GM19324 (cell line): ENCODE data around the gene ZNF618.

ENCODE experiments used
- ATAC-seq: cut with Tn5 transposase; IDR thresholded peaks from one replicate; pipeline ENCODE4 v1.9.1; 2021; ENCODE audit warnings: mild to moderate bottlenecking, moderate library complexity; ENCODE audit not compliant: unreplicated experiment, low FRiP score

Gene ZNF618

GRCh38 chr9:114051706-114052105, 175.6 kb downstream of the ZNF618 start:
- no peak for ATAC-seq

- no peak for ATAC-seq
These were observed 177.3 kb downstream of the ZNF618 start for GRCh38 chr9:114053246-114054005.

- ATAC-seq: no peak
These were observed 178.1 kb downstream of the ZNF618 start for GRCh38 chr9:114054191-114054690.

GRCh38 chr9:114055061-114055460, 179.0 kb downstream of the ZNF618 start:
- ATAC-seq: no peak

GRCh38 chr9:114055894-114056293, 179.8 kb downstream of the ZNF618 start:
- ATAC-seq: no peak

- ATAC-seq: no peak
These were observed 180.4 kb downstream of the ZNF618 start for GRCh38 chr9:114056527-114056926.

GRCh38 chr9:114057161-114057885, 181.2 kb downstream of the ZNF618 start:
- no peak for ATAC-seq

- no peak for ATAC-seq
These were observed 182.6 kb downstream of the ZNF618 start for GRCh38 chr9:114058688-114059046.

- ATAC-seq: no peak
These were observed 183.1 kb downstream of the ZNF618 start for GRCh38 chr9:114059047-114059803.

- ATAC-seq: no peak
These were observed 184.0 kb downstream of the ZNF618 start for GRCh38 chr9:114060070-114060469.

GRCh38 chr9:114060711-114061110, 184.6 kb downstream of the ZNF618 start:
- ATAC-seq: no peak

GRCh38 chr9:114061292-114061691, 185.2 kb downstream of the ZNF618 start:
- ATAC-seq: no peak

- no peak for ATAC-seq
These were observed 185.8 kb downstream of the ZNF618 start for GRCh38 chr9:114061830-114062474.

GRCh38 chr9:114065304-114065703, 189.2 kb downstream of the ZNF618 start:
- ATAC-seq: no peak

GRCh38 chr9:114069476-114070187, 193.5 kb downstream of the ZNF618 start:
- ATAC-seq: no peak

GRCh38 chr9:114070188-114071103, 194.3 kb downstream of the ZNF618 start:
- no peak for ATAC-seq

- ATAC-seq: no peak
These were observed 195.2 kb downstream of the ZNF618 start for GRCh38 chr9:114071197-114071795.
